WTC11 (cell line): ENCODE results near the gene KCNIP1.

Source experiments
- CREB1 ChIP-seq: sonication (generic); formaldehyde crosslinking; IDR thresholded peaks from 2 replicates; pipeline ENCODE4 v1.8.0; 2023; ENCODE audit warnings: mild to moderate bottlenecking, missing genetic modification reagents
- SP1 ChIP-seq: sonication (generic); formaldehyde crosslinking; conservative IDR thresholded peaks from 2 replicates; pipeline ENCODE4 v1.8.1; 2022; ENCODE audit warnings: missing genetic modification reagents
- TF ChIP-seq, protein P1 (sequence below): fragments of 200-600 bp; IDR thresholded peaks from 2 replicates; pipeline ENCODE4 v1.8.0; 2022; ENCODE audit warnings: antibody characterized with exemption
- TF ChIP-seq, protein P2 (sequence below): sonication (generic); formaldehyde crosslinking; IDR thresholded peaks from 2 replicates; pipeline ENCODE4 v1.8.1; 2022; ENCODE audit warnings: low read depth, missing genetic modification reagents, borderline replicate concordance
- TF ChIP-seq, protein P3 (sequence below): fragments of 250-450 bp; sonication (Bioruptor Pico); IDR thresholded peaks from 2 replicates; pipeline ENCODE4 v1.9.0; 2021; ENCODE audit warnings: mild to moderate bottlenecking

DNA sequence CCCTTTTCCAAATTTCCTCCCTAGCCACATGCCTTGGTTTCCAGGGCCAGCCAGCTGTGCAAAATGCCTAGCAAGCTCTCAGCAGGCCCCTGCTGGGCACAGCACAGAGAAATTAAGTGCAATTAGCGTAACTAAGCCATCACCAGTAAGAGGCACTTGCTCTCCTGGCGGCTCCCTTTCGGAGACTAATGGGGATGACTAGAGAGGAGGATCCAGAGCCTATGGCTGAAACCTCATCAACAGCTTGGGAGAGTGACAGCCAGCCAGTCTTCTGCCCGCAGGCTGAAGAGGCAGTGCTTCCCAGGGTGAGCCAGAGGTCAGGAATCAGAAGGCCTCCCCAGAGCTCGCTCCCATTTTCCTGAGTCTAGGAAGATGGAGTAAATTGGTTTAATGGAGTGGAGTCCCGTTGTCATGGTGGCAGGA is 108.4 kb downstream of the KCNIP1 start:
- TF ChIP-seq, protein P1, sequence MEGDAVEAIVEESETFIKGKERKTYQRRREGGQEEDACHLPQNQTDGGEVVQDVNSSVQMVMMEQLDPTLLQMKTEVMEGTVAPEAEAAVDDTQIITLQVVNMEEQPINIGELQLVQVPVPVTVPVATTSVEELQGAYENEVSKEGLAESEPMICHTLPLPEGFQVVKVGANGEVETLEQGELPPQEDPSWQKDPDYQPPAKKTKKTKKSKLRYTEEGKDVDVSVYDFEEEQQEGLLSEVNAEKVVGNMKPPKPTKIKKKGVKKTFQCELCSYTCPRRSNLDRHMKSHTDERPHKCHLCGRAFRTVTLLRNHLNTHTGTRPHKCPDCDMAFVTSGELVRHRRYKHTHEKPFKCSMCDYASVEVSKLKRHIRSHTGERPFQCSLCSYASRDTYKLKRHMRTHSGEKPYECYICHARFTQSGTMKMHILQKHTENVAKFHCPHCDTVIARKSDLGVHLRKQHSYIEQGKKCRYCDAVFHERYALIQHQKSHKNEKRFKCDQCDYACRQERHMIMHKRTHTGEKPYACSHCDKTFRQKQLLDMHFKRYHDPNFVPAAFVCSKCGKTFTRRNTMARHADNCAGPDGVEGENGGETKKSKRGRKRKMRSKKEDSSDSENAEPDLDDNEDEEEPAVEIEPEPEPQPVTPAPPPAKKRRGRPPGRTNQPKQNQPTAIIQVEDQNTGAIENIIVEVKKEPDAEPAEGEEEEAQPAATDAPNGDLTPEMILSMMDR: no peak
- TF ChIP-seq, protein P2, sequence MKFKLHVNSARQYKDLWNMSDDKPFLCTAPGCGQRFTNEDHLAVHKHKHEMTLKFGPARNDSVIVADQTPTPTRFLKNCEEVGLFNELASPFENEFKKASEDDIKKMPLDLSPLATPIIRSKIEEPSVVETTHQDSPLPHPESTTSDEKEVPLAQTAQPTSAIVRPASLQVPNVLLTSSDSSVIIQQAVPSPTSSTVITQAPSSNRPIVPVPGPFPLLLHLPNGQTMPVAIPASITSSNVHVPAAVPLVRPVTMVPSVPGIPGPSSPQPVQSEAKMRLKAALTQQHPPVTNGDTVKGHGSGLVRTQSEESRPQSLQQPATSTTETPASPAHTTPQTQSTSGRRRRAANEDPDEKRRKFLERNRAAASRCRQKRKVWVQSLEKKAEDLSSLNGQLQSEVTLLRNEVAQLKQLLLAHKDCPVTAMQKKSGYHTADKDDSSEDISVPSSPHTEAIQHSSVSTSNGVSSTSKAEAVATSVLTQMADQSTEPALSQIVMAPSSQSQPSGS: no peak
- TF ChIP-seq, protein P3, sequence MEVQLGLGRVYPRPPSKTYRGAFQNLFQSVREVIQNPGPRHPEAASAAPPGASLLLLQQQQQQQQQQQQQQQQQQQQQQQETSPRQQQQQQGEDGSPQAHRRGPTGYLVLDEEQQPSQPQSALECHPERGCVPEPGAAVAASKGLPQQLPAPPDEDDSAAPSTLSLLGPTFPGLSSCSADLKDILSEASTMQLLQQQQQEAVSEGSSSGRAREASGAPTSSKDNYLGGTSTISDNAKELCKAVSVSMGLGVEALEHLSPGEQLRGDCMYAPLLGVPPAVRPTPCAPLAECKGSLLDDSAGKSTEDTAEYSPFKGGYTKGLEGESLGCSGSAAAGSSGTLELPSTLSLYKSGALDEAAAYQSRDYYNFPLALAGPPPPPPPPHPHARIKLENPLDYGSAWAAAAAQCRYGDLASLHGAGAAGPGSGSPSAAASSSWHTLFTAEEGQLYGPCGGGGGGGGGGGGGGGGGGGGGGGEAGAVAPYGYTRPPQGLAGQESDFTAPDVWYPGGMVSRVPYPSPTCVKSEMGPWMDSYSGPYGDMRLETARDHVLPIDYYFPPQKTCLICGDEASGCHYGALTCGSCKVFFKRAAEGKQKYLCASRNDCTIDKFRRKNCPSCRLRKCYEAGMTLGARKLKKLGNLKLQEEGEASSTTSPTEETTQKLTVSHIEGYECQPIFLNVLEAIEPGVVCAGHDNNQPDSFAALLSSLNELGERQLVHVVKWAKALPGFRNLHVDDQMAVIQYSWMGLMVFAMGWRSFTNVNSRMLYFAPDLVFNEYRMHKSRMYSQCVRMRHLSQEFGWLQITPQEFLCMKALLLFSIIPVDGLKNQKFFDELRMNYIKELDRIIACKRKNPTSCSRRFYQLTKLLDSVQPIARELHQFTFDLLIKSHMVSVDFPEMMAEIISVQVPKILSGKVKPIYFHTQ (CRISPR knock-in tag): no peak
- TF ChIP-seq SP1 (CRISPR knock-in tag) (no peak), CREB1 (no peak)
